CD4-positive, alpha-beta T cell (primary cell): Measurements from ENCODE around the gene DYRK1B. TPM values are rescaled to one million over a fixed set of nuclear protein-coding genes. Genes with fewer than 3 reads are reported as not detected.

Experiments used
- ATAC-seq: fragments of 200-7000 bp; cut with Tn5 transposase; one replicate; pipeline ENCODE4 v1.10.0; 2022; ENCODE audit warnings: mild to moderate bottlenecking; ENCODE audit not compliant: poor library complexity
- CTCF ChIA-PET: fragments of 350-600 bp; sonication (Branson Sonifier 250); formaldehyde crosslinking; loops from one replicate; lab custom pipeline; 2021; ENCODE audit warnings: antibody characterized with exemption, inconsistent platforms; lab: Charles Lee
- POLR2A ChIA-PET: fragments of 350-600 bp; sonication (Branson Sonifier 250); formaldehyde crosslinking; loops from one replicate; lab custom pipeline; 2021; ENCODE audit warnings: antibody characterized with exemption, inconsistent platforms; lab: Charles Lee
- DNase-seq, 14 experiments: peaks; one replicate each; pipeline ENCODE4 v3.0.0-alpha.2; 2013 to 2020; ENCODE audit warnings: mixed read lengths in 2 of 14
- H3K27ac ChIP-seq, 2 donors: one replicate each; pipeline versions ENCODE4 v1.5.1 to v1.7.0; 2013; ENCODE audit warnings: low read length in 2 of 2, low read depth in 1 of 2, mild to moderate bottlenecking in 1 of 2
- H3K27me3 ChIP-seq, 2 experiments: 1 replicate in 1 of 2; 2 replicates in 1 of 2; pipeline versions ENCODE4 v1.6.1 to v1.7.0; 2013; ENCODE audit warnings: low read length in 2 of 2, control low read depth in 1 of 2, mild to moderate bottlenecking in 1 of 2, moderate library complexity in 1 of 2; ENCODE audit not compliant: insufficient read depth in 2 of 2, control insufficient read depth in 1 of 2
- H3K36me3 ChIP-seq: one replicate; pipeline ENCODE4 v1.6.1; 2013; ENCODE audit warnings: low read length, control low read depth; ENCODE audit not compliant: insufficient read depth
- H3K4me1 ChIP-seq: one replicate; pipeline ENCODE4 v1.6.1; 2013; ENCODE audit warnings: low read length, control low read depth; ENCODE audit not compliant: insufficient read depth
- H3K4me3 ChIP-seq: one replicate; pipeline ENCODE4 v1.5.1; 2013; ENCODE audit warnings: mild to moderate bottlenecking, low read length, moderate library complexity
- H3K9me3 ChIP-seq, 2 experiments: 1 replicate in 1 of 2; 2 replicates in 1 of 2; pipeline versions ENCODE4 v1.6.1 to v1.7.0; 2013; ENCODE audit warnings: low read length in 2 of 2, mild to moderate bottlenecking in 2 of 2, control low read depth in 1 of 2, moderate library complexity in 1 of 2; ENCODE audit not compliant: control insufficient read depth in 1 of 2, insufficient read depth in 1 of 2
- H3K27ac Mint-ChIP-seq: one replicate; pipeline ENCODE4 v1.8.0; 2020; ENCODE audit warnings: mixed read lengths
- H3K27me3 Mint-ChIP-seq: one replicate; pipeline ENCODE4 v1.8.0; 2021; ENCODE audit warnings: mixed read lengths
- H3K36me3 Mint-ChIP-seq: one replicate; pipeline ENCODE4 v1.8.0; 2021; ENCODE audit warnings: low read depth, mixed read lengths
- H3K4me1 Mint-ChIP-seq: one replicate; pipeline ENCODE4 v1.8.0; 2021; ENCODE audit warnings: low read depth, mixed read lengths
- H3K4me3 Mint-ChIP-seq: one replicate; pipeline ENCODE4 v1.8.0; 2020; ENCODE audit warnings: mild to moderate bottlenecking, mixed read lengths
- H3K9me3 Mint-ChIP-seq: one replicate; pipeline ENCODE4 v1.8.0; 2020; ENCODE audit warnings: mixed read lengths
- intact Hi-C, 2 experiments: fragments of 100-400 bp; cut with DNase I in 1 of 2; cut with micrococcal nuclease in 1 of 2; formaldehyde crosslinking; loops; one replicate each; pipeline versions ENCODE4 v1.15.1 to v1.9.0; 2023 to 2025; cut with DNase I, micrococcal nuclease
- total RNA-seq, 174 experiments: library from RNA in 2 of 174; stranded (reverse) in 2 of 174; gene quantifications; one replicate each; pipeline ENCODE4 v1.2.3 and lab custom pipeline; 2021 to 2026
- TF ChIP-seq, protein P1 (sequence below): fragments of 200-600 bp; IDR thresholded peaks from one replicate; pipeline ENCODE4 v1.8.0; 2022; ENCODE audit warnings: antibody characterized with exemption, mild to moderate bottlenecking

Gene DYRK1B
- total RNA-seq, 2 experiments from 2014 or later, result 18.9 to 19.4 TPM

DNA sequence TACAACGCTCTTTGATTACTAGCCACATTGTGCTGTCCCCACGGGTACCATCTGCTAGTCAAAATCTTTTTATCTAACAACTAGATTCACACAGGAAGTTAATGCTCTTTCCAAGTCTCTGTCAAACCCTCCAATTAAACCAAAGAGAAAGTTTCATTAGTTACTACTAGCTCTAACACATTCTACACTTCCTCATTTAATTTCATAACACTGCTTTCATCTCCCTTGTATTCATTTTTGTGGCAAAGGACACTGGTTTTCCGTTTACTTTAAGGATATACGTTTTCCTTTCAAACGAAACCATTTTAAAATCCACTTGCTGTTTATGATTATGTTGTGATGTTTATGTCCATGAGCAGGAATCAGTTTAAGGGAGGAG lies 5.3 kb downstream of the DYRK1B start:
- ATAC-seq (no peak), DNase-seq (peak in 1 of 14 experiments; percentile 48)
- no peak overlapping the region for H3K27ac ChIP-seq
- peaks cover 15% of the 10 kb centered on the region for H3K4me1 Mint-ChIP-seq
- no peak overlapping the region for H3K4me3 ChIP-seq
- no peaks in the 10 kb centered on the region for H3K9me3 ChIP-seq
- POLR2A ChIA-PET, result interaction anchor here (1.2 kb wide), 1 partner anchor 520 kb away, joined by 3 read pairs; the partner anchor contains the start of genes C19orf47 and PLD3
- no peaks in the 10 kb centered on the region for H3K27me3 ChIP-seq
- peaks cover 52% of the 10 kb centered on the region for H3K36me3 ChIP-seq
- intact Hi-C loops, result loop anchor here in 1 of 2 experiments (10.0 kb wide), 1 partner anchor 616 kb away; the partner anchor contains the start of gene SERTAD3
- H3K27me3 Mint-ChIP-seq, result no peaks in the 10 kb centered on the region
- H3K27ac Mint-ChIP-seq, result no peak overlapping the region
- TF ChIP-seq, protein P1, sequence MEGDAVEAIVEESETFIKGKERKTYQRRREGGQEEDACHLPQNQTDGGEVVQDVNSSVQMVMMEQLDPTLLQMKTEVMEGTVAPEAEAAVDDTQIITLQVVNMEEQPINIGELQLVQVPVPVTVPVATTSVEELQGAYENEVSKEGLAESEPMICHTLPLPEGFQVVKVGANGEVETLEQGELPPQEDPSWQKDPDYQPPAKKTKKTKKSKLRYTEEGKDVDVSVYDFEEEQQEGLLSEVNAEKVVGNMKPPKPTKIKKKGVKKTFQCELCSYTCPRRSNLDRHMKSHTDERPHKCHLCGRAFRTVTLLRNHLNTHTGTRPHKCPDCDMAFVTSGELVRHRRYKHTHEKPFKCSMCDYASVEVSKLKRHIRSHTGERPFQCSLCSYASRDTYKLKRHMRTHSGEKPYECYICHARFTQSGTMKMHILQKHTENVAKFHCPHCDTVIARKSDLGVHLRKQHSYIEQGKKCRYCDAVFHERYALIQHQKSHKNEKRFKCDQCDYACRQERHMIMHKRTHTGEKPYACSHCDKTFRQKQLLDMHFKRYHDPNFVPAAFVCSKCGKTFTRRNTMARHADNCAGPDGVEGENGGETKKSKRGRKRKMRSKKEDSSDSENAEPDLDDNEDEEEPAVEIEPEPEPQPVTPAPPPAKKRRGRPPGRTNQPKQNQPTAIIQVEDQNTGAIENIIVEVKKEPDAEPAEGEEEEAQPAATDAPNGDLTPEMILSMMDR, result no peak
- H3K4me3 Mint-ChIP-seq, result no peak overlapping the region
- peaks cover 48% of the 10 kb centered on the region for H3K4me1 ChIP-seq
- H3K36me3 Mint-ChIP-seq, result peaks cover 57% of the 10 kb centered on the region
- CTCF ChIA-PET, result interaction anchor here (1.0 kb wide), 2 partner anchors 15 to 36 kb away, joined by 3 to 4 read pairs; no protein-coding TSS in a partner anchor
- no peaks in the 10 kb centered on the region for H3K9me3 Mint-ChIP-seq

DNA sequence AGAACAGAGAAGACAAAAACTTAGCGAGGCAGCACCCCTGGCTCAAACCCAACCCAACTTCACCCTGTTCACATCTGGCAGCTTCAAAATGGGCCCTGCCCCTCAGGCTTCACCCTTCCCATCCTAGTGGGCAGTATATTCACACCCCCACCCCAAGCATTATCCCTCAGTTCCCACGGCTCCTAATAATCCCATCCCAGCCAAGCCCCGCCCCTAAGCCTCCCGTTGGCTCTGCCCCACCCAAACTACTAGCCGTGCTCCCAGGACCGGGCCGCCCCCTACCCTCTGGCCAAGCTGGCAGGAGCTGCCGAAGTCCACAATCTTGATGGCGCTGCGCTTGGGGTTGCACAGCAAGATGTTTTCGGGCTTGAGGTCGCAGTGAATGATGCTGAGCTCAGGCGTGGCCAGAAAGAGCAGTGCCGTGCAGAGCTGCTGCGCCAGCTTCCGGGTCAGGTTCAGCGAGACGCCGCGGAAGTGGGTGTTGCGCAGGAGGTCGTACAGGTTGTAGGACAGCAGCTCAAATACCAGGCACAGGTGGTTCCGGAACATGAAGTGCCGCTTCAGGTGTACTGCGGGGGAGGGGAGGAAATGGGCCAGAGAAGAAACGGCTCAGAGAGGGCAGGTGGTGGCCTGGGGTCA lies 5.8 kb downstream of the DYRK1B start:
- H3K9me3 ChIP-seq, result no peaks in the 10 kb centered on the region
- intact Hi-C loops, result loop anchor here in 1 of 2 experiments (10.0 kb wide), 1 partner anchor 617 kb away; the partner anchor contains the start of gene SERTAD3
- DNase-seq, result peak in 4 of 14 experiments; percentile 10 to 60 (median 48)
- POLR2A ChIA-PET, result interaction anchor here (1.2 kb wide), 1 partner anchor 520 kb away, joined by 3 read pairs; the partner anchor contains the start of genes C19orf47 and PLD3
- CTCF ChIA-PET, result interaction anchor here (1.0 kb wide), 2 partner anchors 15 to 35 kb away, joined by 3 to 4 read pairs; no protein-coding TSS in a partner anchor
- H3K4me3 Mint-ChIP-seq, result peak overlapping the region; percentile 25
- peaks cover 57% of the 10 kb centered on the region for H3K36me3 Mint-ChIP-seq
- no peak overlapping the region for H3K27ac Mint-ChIP-seq
- peaks cover 15% of the 10 kb centered on the region for H3K4me1 Mint-ChIP-seq
- no peak overlapping the region for H3K4me3 ChIP-seq
- TF ChIP-seq, protein P1, result no peak
- peaks cover 52% of the 10 kb centered on the region for H3K36me3 ChIP-seq
- H3K4me1 ChIP-seq, result peaks cover 50% of the 10 kb centered on the region
- H3K9me3 Mint-ChIP-seq, result no peaks in the 10 kb centered on the region
- H3K27me3 Mint-ChIP-seq, result no peaks in the 10 kb centered on the region
- ATAC-seq, result no peak
- no peaks in the 10 kb centered on the region for H3K27me3 ChIP-seq
- H3K27ac ChIP-seq, result no peak overlapping the region

DNA sequence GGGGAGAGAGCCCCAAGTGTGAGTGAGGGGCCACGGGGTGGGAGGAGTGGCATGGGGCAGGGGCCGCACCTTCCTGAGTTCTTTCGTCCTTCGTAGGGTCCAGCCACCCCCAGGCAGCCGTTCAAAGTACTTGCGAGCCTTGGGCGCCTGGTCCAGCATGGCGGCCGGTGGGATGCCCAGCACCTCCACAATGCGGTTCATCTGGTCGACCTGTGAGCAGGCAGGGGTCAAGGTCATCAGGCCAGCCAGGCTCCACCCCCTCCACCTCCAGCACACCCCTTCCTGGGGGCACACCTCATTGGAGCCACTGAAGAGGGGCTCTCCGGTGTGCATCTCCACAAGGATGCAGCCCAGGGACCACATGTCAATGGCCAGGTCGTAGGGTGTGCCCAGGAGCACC lies 6.7 kb downstream of the DYRK1B start:
- Mint-ChIP-seq H3K4me3 (no peak overlapping the region), H3K36me3 (peaks cover 50% of the 10 kb centered on the region), H3K27ac (no peak overlapping the region), H3K9me3 (no peaks in the 10 kb centered on the region), H3K27me3 (no peaks in the 10 kb centered on the region), H3K4me1 (peaks cover 6% of the 10 kb centered on the region)
- Histone ChIP-seq H3K27ac (no peak overlapping the region), H3K36me3 (peaks cover 56% of the 10 kb centered on the region), H3K27me3 (no peaks in the 10 kb centered on the region), H3K4me1 (peaks cover 47% of the 10 kb centered on the region), H3K9me3 (no peaks in the 10 kb centered on the region), H3K4me3 (no peak overlapping the region)
- POLR2A ChIA-PET, result no interaction called here
- peak in 1 of 14 experiments; percentile 25 for DNase-seq
- CTCF ChIA-PET, result no interaction called here
- TF ChIP-seq, protein P1, result no peak
- intact Hi-C loops, result loop anchor here in 1 of 2 experiments (10.0 kb wide), 1 partner anchor 618 kb away; the partner anchor contains the start of gene SERTAD3
- ATAC-seq, result no peak
